Upper lobe of right lung (tissue), 1 donor: ENCODE data around the gene ELFN2. TPM values are rescaled to one million over a fixed set of nuclear protein-coding genes. Genes with fewer than 3 reads are reported as not detected.

Experiments used
- ATAC-seq: fragments of 200-7000 bp; cut with Tn5 transposase; one replicate; pipeline ENCODE4 v1.9.1; 2020; ENCODE audit warnings: mild to moderate bottlenecking, moderate library complexity
- DNase-seq: peaks from one replicate; pipeline ENCODE4 v3.0.0-alpha.2; 2020
- H3K27ac ChIP-seq: fragments of 200-600 bp; one replicate; pipeline ENCODE4 v1.8.0; 2022
- H3K27me3 ChIP-seq: fragments of 200-600 bp; one replicate; pipeline ENCODE4 v1.8.0; 2022; ENCODE audit warnings: mild to moderate bottlenecking
- H3K36me3 ChIP-seq: fragments of 200-600 bp; one replicate; pipeline ENCODE4 v1.8.0; 2022
- H3K4me1 ChIP-seq: fragments of 200-600 bp; one replicate; pipeline ENCODE4 v1.8.0; 2022
- H3K4me3 ChIP-seq: fragments of 200-600 bp; one replicate; pipeline ENCODE4 v1.8.0; 2022; ENCODE audit warnings: mild to moderate bottlenecking
- H3K9me3 ChIP-seq: fragments of 200-600 bp; one replicate; pipeline ENCODE4 v1.8.0; 2022
- CTCF ChIP-seq: fragments of 200-600 bp; IDR thresholded peaks from one replicate; pipeline ENCODE4 v1.8.0; 2022; ENCODE audit warnings: antibody characterized with exemption
- intact Hi-C: fragments of 100-400 bp; cut with DNase I; formaldehyde crosslinking; loops from one replicate; pipeline ENCODE4 v1.11.0; 2022
- total RNA-seq: library from RNA; stranded (reverse); fragmentation: NEBNext Ultra II Directional; extraction: Animal tissue kit (Norgen Biotek cat#: 25700); gene quantifications from one replicate; pipeline ENCODE4 v1.2.1, GENCODE V29; 2021
- donor health status: DM: no; HTN: yes; CAD: no; lungs with severe emphysema.

ELFN2 gene
- total RNA-seq, 1 donor from 2014 or later: 0.72 TPM

GRCh38 chr22:37319469-37319868 is 107.8 kb downstream of the ELFN2 start:
- no peak for ATAC-seq
- Histone ChIP-seq H3K4me3 (no peak overlapping the region), H3K36me3 (no peaks in the 10 kb centered on the region), H3K9me3 (no peaks in the 10 kb centered on the region), H3K4me1 (peaks cover 9% of the 10 kb centered on the region), H3K27me3 (peaks cover 17% of the 10 kb centered on the region), H3K27ac (no peak overlapping the region)
- TF ChIP-seq CTCF: no peak
- intact Hi-C loops: loop anchor here (10.0 kb wide), 1 partner anchor 115 kb away; no protein-coding TSS in a partner anchor
- DNase-seq: no peak

GRCh38 chr22:37318364-37319109 is 108.7 kb downstream of the ELFN2 start:
- no peaks in the 10 kb centered on the region for H3K9me3 ChIP-seq
- H3K27ac ChIP-seq: no peak overlapping the region
- no peak overlapping the region for H3K4me3 ChIP-seq
- intact Hi-C loops: loop anchor here (10.0 kb wide), 1 partner anchor 116 kb away; no protein-coding TSS in a partner anchor
- DNase-seq: no peak
- H3K4me1 ChIP-seq: peaks cover 10% of the 10 kb centered on the region
- H3K27me3 ChIP-seq: peaks cover 8% of the 10 kb centered on the region
- no peak for ATAC-seq
- no peak for TF ChIP-seq CTCF
- H3K36me3 ChIP-seq: no peaks in the 10 kb centered on the region

Other genes starting within 250 kb of the ELFN2 start
- 6.1 TPM for gene C1QTNF6, start 239.2 kb downstream of the ELFN2 start, total RNA-seq
- gene SSTR3, start 215.0 kb downstream of the ELFN2 start, total RNA-seq: not detected
- 107 TPM for gene RAC2, start 183.2 kb downstream of the ELFN2 start, total RNA-seq
- gene CYTH4, start 145.0 kb downstream of the ELFN2 start, total RNA-seq: 37.9 TPM
- 53.5 TPM for gene MFNG, start 58.9 kb upstream of the ELFN2 start, total RNA-seq
- gene CARD10, start 91.9 kb upstream of the ELFN2 start, total RNA-seq: 17.0 TPM
- gene CDC42EP1, start 133.0 kb upstream of the ELFN2 start, total RNA-seq: 73.9 TPM
- gene LGALS2, start 152.6 kb upstream of the ELFN2 start, total RNA-seq: 2.5 TPM
- gene GGA1, start 181.4 kb upstream of the ELFN2 start, total RNA-seq: 64.4 TPM
- gene SH3BP1, start 212.2 kb upstream of the ELFN2 start, total RNA-seq: 28.3 TPM
- gene PDXP, start 231.2 kb upstream of the ELFN2 start, total RNA-seq: 6.1 TPM
- 340 TPM for gene LGALS1, start 248.2 kb upstream of the ELFN2 start, total RNA-seq